C4-2B (cell line): Measurements from ENCODE around the gene NAGS.

Experiments used
- CTCF ChIP-seq: fragments of 450-650 bp; conservative IDR thresholded peaks from 2 replicates; pipeline ENCODE4 v1.5.1; 2017; ENCODE audit warnings: mild to moderate bottlenecking
- ZFX ChIP-seq: fragments of 450-650 bp; IDR thresholded peaks from 2 replicates; pipeline ENCODE4 v1.6.1; 2017

DNA sequence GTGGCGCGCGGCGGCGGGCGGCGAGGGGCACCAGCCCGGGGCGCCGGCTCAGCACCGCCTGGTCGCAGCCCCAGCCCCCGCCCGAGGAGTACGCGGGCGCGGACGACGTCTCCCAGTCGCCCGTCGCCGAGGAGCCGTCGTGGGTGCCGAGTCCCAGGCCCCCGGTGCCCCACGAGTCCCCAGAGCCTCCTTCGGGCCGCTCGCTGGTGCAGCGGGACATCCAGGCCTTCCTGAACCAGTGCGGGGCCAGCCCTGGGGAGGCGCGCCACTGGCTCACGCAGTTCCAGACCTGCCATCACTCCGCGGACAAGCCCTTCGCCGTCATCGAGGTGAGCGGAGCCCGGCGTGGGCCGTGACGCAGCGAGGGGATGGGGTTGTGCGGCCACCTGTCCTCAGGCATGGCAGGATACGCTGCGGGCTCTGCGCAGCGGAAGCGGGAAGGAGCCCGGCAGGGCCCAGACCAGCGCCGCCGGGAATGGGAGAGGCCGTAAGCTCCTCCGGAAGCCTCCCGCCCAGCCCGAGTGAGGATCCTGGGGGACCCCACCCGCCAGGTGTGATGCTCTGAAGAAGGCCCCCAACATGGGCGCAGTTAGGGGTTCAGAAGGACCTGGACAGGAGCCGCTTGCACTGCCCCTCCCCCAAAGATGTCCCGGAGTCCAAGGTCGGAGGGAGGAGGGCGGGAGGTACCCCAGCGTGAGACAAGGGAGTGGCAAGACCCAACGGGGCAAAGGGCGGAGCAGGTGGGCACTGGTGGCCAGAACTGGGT is 522 bp downstream of the NAGS start:
- TF ChIP-seq CTCF (no peak), ZFX (no peak)
